ENCODE data around the gene METTL25B.

GRCh38 chr1:156756355-156756754 lies 28.1 kb downstream of the METTL25B start:
- no peak for TF ChIP-seq TCF4 (CRISPR knock-in tag; IDR thresholded peaks at IDR 0.05; ENCODE audit: borderline replicate concordance)
- TF ChIP-seq, protein P1, sequence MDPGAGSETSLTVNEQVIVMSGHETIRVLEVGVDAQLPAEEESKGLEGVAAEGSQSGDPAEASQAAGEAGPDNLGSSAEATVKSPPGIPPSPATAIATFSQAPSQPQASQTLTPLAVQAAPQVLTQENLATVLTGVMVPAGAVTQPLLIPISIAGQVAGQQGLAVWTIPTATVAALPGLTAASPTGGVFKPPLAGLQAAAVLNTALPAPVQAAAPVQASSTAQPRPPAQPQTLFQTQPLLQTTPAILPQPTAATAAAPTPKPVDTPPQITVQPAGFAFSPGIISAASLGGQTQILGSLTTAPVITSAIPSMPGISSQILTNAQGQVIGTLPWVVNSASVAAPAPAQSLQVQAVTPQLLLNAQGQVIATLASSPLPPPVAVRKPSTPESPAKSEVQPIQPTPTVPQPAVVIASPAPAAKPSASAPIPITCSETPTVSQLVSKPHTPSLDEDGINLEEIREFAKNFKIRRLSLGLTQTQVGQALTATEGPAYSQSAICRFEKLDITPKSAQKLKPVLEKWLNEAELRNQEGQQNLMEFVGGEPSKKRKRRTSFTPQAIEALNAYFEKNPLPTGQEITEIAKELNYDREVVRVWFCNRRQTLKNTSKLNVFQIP (CRISPR knock-in tag; IDR thresholded peaks at IDR 0.05; ENCODE audit: borderline replicate concordance, low read depth) = no peak
- TF ChIP-seq ZFP30 (CRISPR knock-in tag; IDR thresholded peaks at IDR 0.05) = no peak
- no peak for TF ChIP-seq RARB (CRISPR knock-in tag; IDR thresholded peaks at IDR 0.05)
- TF ChIP-seq PATZ1 (CRISPR knock-in tag; IDR thresholded peaks at IDR 0.05; ENCODE audit: borderline replicate concordance) = no peak
- no peak for TF ChIP-seq CSRNP3 (CRISPR knock-in tag; IDR thresholded peaks at IDR 0.05)
- TF ChIP-seq ZFP3 (CRISPR knock-in tag; IDR thresholded peaks at IDR 0.05) = no peak
- TF ChIP-seq CREB5 (CRISPR knock-in tag; IDR thresholded peaks at IDR 0.05; ENCODE audit: low read depth) = no peak
- no peak for TF ChIP-seq ZNF8 (CRISPR knock-in tag; IDR thresholded peaks at IDR 0.05)
- no peak for TF ChIP-seq OSR1 (CRISPR knock-in tag; IDR thresholded peaks at IDR 0.05)
- TF ChIP-seq ARNTL (CRISPR knock-in tag; IDR thresholded peaks at IDR 0.05; ENCODE audit: borderline replicate concordance, low read depth) = no peak
- no peak for TF ChIP-seq SNAI2 (CRISPR knock-in tag; IDR thresholded peaks at IDR 0.05)
- TF ChIP-seq PPARA (CRISPR knock-in tag; IDR thresholded peaks at IDR 0.05; ENCODE audit: borderline replicate concordance) = no peak
